ENCODE results near the gene ZNF710. TPM values are rescaled to one million over a fixed set of nuclear protein-coding genes. Genes with fewer than 3 reads are reported as not detected.

The ZNF710 gene
- total and polyA plus RNA-seq, 2 of the 13 experiments (the other 11 are each of a cell fraction or from before 2014, with no cell fraction given), result 4.7 to 20.6 TPM

DNA sequence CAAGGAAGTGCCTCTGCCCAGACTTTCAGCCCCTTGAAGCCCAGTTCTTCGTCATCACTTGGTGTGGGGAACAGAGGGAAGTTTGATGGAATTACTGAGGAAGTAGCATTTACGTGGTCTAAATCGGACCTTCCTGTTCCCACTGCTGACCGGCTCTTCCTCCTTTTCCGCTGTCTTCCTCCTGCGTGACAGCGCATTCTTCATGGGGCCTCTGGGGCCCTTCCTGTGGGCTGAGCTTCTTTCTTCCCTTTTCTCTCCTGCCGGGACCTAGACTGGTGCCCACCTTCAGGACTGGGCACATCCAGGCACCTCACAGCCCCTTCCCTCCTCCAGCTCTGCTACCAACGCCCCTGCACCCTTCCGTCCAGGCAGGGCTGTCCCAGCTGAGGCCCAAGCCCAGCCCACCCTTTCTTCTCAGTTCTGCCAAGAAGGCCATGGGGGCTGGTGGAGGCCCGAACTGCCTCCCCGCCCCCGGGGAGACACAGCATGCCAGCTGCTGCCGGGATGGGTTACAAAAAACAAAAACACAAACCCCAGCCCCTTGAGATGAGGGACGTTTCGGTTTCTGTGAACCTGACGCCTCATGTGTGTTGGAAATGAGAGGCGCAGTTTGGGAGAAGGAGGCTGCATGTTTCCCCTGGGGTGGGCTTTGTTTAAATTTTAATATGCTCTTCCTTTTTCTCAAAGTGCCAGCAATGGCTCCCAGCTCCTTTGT is 19.1 kb downstream of the ZNF710 start:
- no TSS peak for BruUV-seq (replicated peaks)
- CTCF ChIA-PET (ENCODE audit: low intra/inter-chr PET ratio, low total read pairs), result no interaction called here
- Histone ChIP-seq H3K9me3 (ENCODE audit: low read length) (no peaks in the 10 kb centered on the region), H3K79me2 (ENCODE audit: insufficient read depth, low read length) (peaks cover 47% of the 10 kb centered on the region), H3K27ac (ENCODE audit: extremely low read length, insufficient read depth, low read length) (no peak overlapping the region), H3K4me1 (ENCODE audit: insufficient read depth, low read length) (peaks cover 54% of the 10 kb centered on the region), H3K27me3 (ENCODE audit: control insufficient read depth in 1 of 2, insufficient read depth in 2 of 2, low read length in 2 of 2) (no peaks in the 10 kb centered on the region), H3K4me2 (ENCODE audit: low read depth, low read length) (no peak overlapping the region), H3K36me3 (replicated peaks in 1 of 2; ENCODE audit: control insufficient read depth in 1 of 2, insufficient read depth in 2 of 2, low read length in 2 of 2) (no peaks in the 10 kb centered on the region; a peak in 1 of 5 replicates), H2AFZ (ENCODE audit: low read length) (no peak overlapping the region), H3K4me3 (replicated peaks in 1 of 3; ENCODE audit: insufficient read depth in 1 of 3, low read depth in 2 of 3, low read length in 3 of 3) (no peak overlapping the region), H4K20me1 (ENCODE audit: insufficient read depth, low read length) (0 out of 2 replicates have a peak, but pooled peaks cover 4% of the 10 kb centered on the region), H3K9ac (ENCODE audit: insufficient read depth, low read depth, low read length) (no peak overlapping the region)
- POLR2A ChIA-PET, result interaction anchor here (1.1 kb wide), 1 partner anchor 14 kb away, joined by 3 read pairs; no protein-coding TSS in a partner anchor
- in situ Hi-C loops (cut with HindIII; ENCODE audit: extremely low pct_ligation_motif_present, low pct_unique_long_range_greater_than_20kb), result no loop called here
- intact Hi-C loops (cut with micrococcal nuclease; ENCODE audit: unreplicated experiment), result no loop called here
- WGBS (ENCODE audit: low lambda C conversion rate), result 96% methylated on average over 17 of the region's 18 CpGs
- no peak for DNase-seq (ENCODE audit: low spot score)
- TF ChIP-seq ZNF891 (CRISPR knock-in tag; IDR thresholded peaks at IDR 0.05) (no peak), ZSCAN12 (CRISPR knock-in tag; IDR thresholded peaks at IDR 0.05) (no peak), SP4 (CRISPR knock-in tag; IDR thresholded peaks at IDR 0.05) (no peak), ZKSCAN8 (CRISPR knock-in tag; IDR thresholded peaks at IDR 0.05; ENCODE audit: borderline replicate concordance) (no peak), PAX8 (CRISPR knock-in tag; IDR thresholded peaks at IDR 0.05; ENCODE audit: borderline replicate concordance) (no peak), KDM4B (CRISPR knock-in tag; IDR thresholded peaks at IDR 0.05) (no peak), ZNF7 (CRISPR knock-in tag; IDR thresholded peaks at IDR 0.05) (no peak), ZFP82 (CRISPR knock-in tag; IDR thresholded peaks at IDR 0.05; ENCODE audit: borderline replicate concordance) (no peak)
- TF ChIP-seq, protein P1, sequence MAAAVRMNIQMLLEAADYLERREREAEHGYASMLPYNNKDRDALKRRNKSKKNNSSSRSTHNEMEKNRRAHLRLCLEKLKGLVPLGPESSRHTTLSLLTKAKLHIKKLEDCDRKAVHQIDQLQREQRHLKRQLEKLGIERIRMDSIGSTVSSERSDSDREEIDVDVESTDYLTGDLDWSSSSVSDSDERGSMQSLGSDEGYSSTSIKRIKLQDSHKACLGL (CRISPR knock-in tag; IDR thresholded peaks at IDR 0.05), result no peak
- TF ChIP-seq, protein P2, sequence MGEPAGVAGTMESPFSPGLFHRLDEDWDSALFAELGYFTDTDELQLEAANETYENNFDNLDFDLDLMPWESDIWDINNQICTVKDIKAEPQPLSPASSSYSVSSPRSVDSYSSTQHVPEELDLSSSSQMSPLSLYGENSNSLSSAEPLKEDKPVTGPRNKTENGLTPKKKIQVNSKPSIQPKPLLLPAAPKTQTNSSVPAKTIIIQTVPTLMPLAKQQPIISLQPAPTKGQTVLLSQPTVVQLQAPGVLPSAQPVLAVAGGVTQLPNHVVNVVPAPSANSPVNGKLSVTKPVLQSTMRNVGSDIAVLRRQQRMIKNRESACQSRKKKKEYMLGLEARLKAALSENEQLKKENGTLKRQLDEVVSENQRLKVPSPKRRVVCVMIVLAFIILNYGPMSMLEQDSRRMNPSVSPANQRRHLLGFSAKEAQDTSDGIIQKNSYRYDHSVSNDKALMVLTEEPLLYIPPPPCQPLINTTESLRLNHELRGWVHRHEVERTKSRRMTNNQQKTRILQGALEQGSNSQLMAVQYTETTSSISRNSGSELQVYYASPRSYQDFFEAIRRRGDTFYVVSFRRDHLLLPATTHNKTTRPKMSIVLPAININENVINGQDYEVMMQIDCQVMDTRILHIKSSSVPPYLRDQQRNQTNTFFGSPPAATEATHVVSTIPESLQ (CRISPR knock-in tag; conservative IDR thresholded peaks at IDR 0.05), result no peak
- no peak for FAIRE-seq
- ATAC-seq, result no peak

Measured in HepG2 (cell line).